Prostate gland (tissue), 2 donors: Measurements from ENCODE around the gene FBXO9. TPM values are rescaled to one million over a fixed set of nuclear protein-coding genes. Genes with fewer than 3 reads are reported as not detected.
A peak's percentile ranks its signal among the peaks of the same experiment; 100 is the strongest.

ENCODE experiments used
- DNase-seq: peaks from one replicate; pipeline ENCODE4 v3.0.0-alpha.2; 2019; ENCODE audit warnings: low spot score
- H3K27ac ChIP-seq, 2 donors: fragments of 200-600 bp; sonication (generic); 2 replicates each; pipeline ENCODE4 v1.5.1; 2017 to 2019
- H3K27me3 ChIP-seq: fragments of 200-600 bp; sonication (generic); replicated peaks from 2 replicates; pipeline ENCODE4 v1.5.1; 2019; ENCODE audit not compliant: insufficient read depth
- H3K36me3 ChIP-seq, 2 donors: fragments of 200-600 bp; sonication (generic); 1 replicate in 1 of 2; 2 replicates in 1 of 2; pipeline versions ENCODE4 v1.5.1 to v1.8.1; 2017 to 2019
- H3K4me1 ChIP-seq: fragments of 200-600 bp; sonication (generic); replicated peaks from 2 replicates; pipeline ENCODE4 v1.5.1; 2019
- H3K4me3 ChIP-seq, 2 donors: fragments of 200-600 bp; sonication (generic); 2 replicates each; pipeline ENCODE4 v1.5.1; 2017 to 2019
- H3K9me3 ChIP-seq: fragments of 200-600 bp; sonication (generic); 2 replicates; pipeline ENCODE4 v1.5.1; 2017
- CTCF ChIP-seq, 4 experiments: fragments of 200-600 bp in 2 of 4; fragments of 450-650 bp in 2 of 4; sonication (generic) in 2 of 4; IDR thresholded peaks; 1 replicate in 3 of 4; 2 replicates in 1 of 4; pipeline ENCODE4 v1.5.1; 2016 to 2019; ENCODE audit warnings: antibody characterized with exemption in 4 of 4, mild to moderate bottlenecking in 2 of 4, moderate library complexity in 2 of 4
- POLR2A ChIP-seq: fragments of 450-650 bp; IDR thresholded peaks from one replicate; pipeline ENCODE4 v1.6.1; 2016; ENCODE audit warnings: antibody characterized with exemption, mild to moderate bottlenecking
- POLR2AphosphoS5 ChIP-seq: sonication (generic); formaldehyde crosslinking; IDR thresholded peaks from one replicate; pipeline ENCODE4 v1.6.1; 2017; ENCODE audit warnings: antibody characterized with exemption
- WGBS: methylation state at CpG from one replicate; pipeline ENCODE4 v1.1.5; 2018; 5-methylcytosine and 5-hydroxymethylcytosine counted together
- intact Hi-C: fragments of 100-400 bp; cut with DNase I; formaldehyde crosslinking; loops from one replicate; pipeline ENCODE4 v1.14.2; 2022
- total RNA-seq, 2 donors: library from RNA; depleted of rRNA; stranded (reverse); fragments of >200 nt; gene quantifications; one replicate each; pipeline ENCODE4 v1.1.0, GENCODE V29; 2016

FBXO9 gene
- total RNA-seq, 2 donors from 2014 or later = 55.6 to 89.2 TPM

DNA sequence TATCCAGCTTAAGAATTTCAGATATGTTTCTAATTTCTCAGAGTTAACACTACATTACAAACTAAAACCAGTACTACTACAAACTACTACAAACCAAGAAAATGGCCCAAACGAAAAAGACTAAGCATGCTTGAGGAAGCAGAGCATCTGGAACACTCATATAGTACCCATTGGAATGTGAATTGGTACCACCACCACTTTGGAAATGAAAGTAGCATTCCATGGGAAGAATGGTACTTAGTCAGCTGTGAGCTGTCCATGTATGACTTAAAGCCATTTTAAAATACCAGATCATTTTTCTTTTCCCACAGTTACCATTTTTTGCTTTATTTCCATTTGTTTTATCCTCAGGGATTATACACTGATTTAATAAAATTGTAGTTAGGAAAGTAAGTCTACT, 30.5 kb downstream of the FBXO9 start:
- no peaks in the 10 kb centered on the region for H3K4me1 ChIP-seq
- H3K27me3 ChIP-seq = no peaks in the 10 kb centered on the region

GRCh38 chr6:53100561-53100960, 35.4 kb downstream of the FBXO9 start:
- no peak overlapping the region for H3K27ac ChIP-seq
- 21% methylated on average over 2 of the region's 2 CpGs for WGBS
- H3K36me3 ChIP-seq = peaks cover 0 to 10% of the 10 kb centered on the region in 2 donors
- no peak for TF ChIP-seq CTCF (IDR thresholded peaks at IDR 0.05)
- no peak for TF ChIP-seq POLR2A
- TF ChIP-seq POLR2AphosphoS5 = no peak
- no peak overlapping the region for H3K4me3 ChIP-seq
- no peak for DNase-seq
- H3K9me3 ChIP-seq = no peaks in the 10 kb centered on the region
- H3K27me3 ChIP-seq = no peaks in the 10 kb centered on the region
- no peaks in the 10 kb centered on the region for H3K4me1 ChIP-seq
- intact Hi-C loops = no loop called here

More for the DNA sequence above, 30.5 kb downstream of the FBXO9 start:
- 76% methylated on average over 1 of the region's 1 CpG for WGBS
- Histone ChIP-seq H3K9me3 (no peaks in the 10 kb centered on the region), H3K4me3 (no peak overlapping the region), H3K27ac (no peak overlapping the region), H3K36me3 (peaks cover 0 to 6% of the 10 kb centered on the region in 2 donors)
- no peak for TF ChIP-seq POLR2AphosphoS5
- TF ChIP-seq POLR2A = no peak
- TF ChIP-seq CTCF (IDR thresholded peaks at IDR 0.05) = no peak
- DNase-seq = no peak
- intact Hi-C loops = no loop called here

GRCh38 chr6:53101006-53101405, 35.8 kb downstream of the FBXO9 start:
- no peaks in the 10 kb centered on the region for H3K27me3 ChIP-seq
- H3K27ac ChIP-seq = no peak overlapping the region
- no peak for DNase-seq
- peaks cover 0 to 10% of the 10 kb centered on the region in 2 donors for H3K36me3 ChIP-seq
- no peaks in the 10 kb centered on the region for H3K4me1 ChIP-seq
- intact Hi-C loops = no loop called here
- WGBS = 98% methylated on average over 2 of the region's 2 CpGs
- H3K4me3 ChIP-seq = no peak overlapping the region
- no peaks in the 10 kb centered on the region for H3K9me3 ChIP-seq
- TF ChIP-seq POLR2AphosphoS5 (no peak), CTCF (IDR thresholded peaks at IDR 0.05) (no peak), POLR2A (no peak)

GRCh38 chr6:53103993-53104675, 38.9 kb downstream of the FBXO9 start:
- intact Hi-C loops = no loop called here
- WGBS = 90% methylated on average over 3 of the region's 3 CpGs
- no peak for DNase-seq
- Histone ChIP-seq H3K4me1 (no peaks in the 10 kb centered on the region), H3K36me3 (peaks cover 0 to 10% of the 10 kb centered on the region in 2 donors), H3K9me3 (no peaks in the 10 kb centered on the region), H3K27me3 (no peaks in the 10 kb centered on the region), H3K27ac (no peak overlapping the region), H3K4me3 (no peak overlapping the region)
- TF ChIP-seq POLR2A = no peak
- TF ChIP-seq CTCF (IDR thresholded peaks at IDR 0.05) = peak in 2 of 4 experiments; percentile 7 to 33
- no peak for TF ChIP-seq POLR2AphosphoS5

DNA sequence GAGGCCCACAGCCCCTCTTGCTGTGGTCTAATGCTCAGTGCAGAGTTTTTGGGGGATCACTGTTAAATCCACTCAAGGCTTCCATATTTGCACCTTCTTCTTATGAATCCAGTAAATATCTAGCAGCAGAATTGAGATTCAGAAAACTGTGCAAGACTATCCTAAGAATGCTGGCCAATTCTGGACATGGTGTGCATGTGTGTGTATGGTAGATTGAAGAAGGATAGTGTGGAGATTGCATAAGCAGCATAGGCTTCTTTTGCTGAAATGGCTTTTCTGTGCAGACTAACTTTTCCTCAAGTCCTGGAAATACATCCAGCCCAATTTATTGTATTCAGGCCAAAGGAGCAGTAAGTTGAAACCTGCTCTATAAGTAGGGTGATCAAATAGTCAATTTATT, 39.7 kb downstream of the FBXO9 start:
- no peak overlapping the region for H3K27ac ChIP-seq
- no peak overlapping the region for H3K4me3 ChIP-seq
- no peaks in the 10 kb centered on the region for H3K9me3 ChIP-seq
- no peaks in the 10 kb centered on the region for H3K27me3 ChIP-seq
- TF ChIP-seq POLR2A = no peak
- no peak for TF ChIP-seq POLR2AphosphoS5
- TF ChIP-seq CTCF (IDR thresholded peaks at IDR 0.05) = no peak
- no peaks in the 10 kb centered on the region for H3K4me1 ChIP-seq
- peaks cover 0 to 10% of the 10 kb centered on the region in 2 donors for H3K36me3 ChIP-seq
- DNase-seq = no peak
- intact Hi-C loops = no loop called here
